PC-9 (cell line): ENCODE data around the gene SLC25A29.

Experiments used
- CTCF ChIP-seq: fragments of 200-600 bp; sonication (generic); conservative IDR thresholded peaks from 2 replicates; pipeline ENCODE4 v1.6.1; 2017; ENCODE audit warnings: mixed run types, antibody characterized with exemption, mild to moderate bottlenecking, moderate library complexity
- EZH2 ChIP-seq: fragments of 200-600 bp; sonication (generic); IDR thresholded peaks from 2 replicates; pipeline ENCODE4 v1.8.0; 2017; ENCODE audit warnings: antibody characterized with exemption, low read depth

GRCh38 chr14:100314724-100315123 lies 8.5 kb upstream of the SLC25A29 start:
- TF ChIP-seq CTCF (no peak), EZH2 (no peak)
